ENCODE measurements around the gene CCNQ.

Gene CCNQ

GRCh38 chrX:153637121-153638040 is 38.4 kb upstream of the CCNQ start:
- DNase-seq (ENCODE audit: low spot score): no peak

- DNase-seq (ENCODE audit: low spot score): no peak
These were observed 37.8 kb upstream of the CCNQ start for GRCh38 chrX:153636716-153637115.

- DNase-seq (ENCODE audit: low spot score): no peak
These were observed 37.1 kb upstream of the CCNQ start for GRCh38 chrX:153635788-153636668.

- DNase-seq (ENCODE audit: low spot score): no peak
These were observed 36.4 kb upstream of the CCNQ start for GRCh38 chrX:153635388-153635787.

GRCh38 chrX:153634832-153635231 is 35.9 kb upstream of the CCNQ start:
- no peak for DNase-seq (ENCODE audit: low spot score)

GRCh38 chrX:153634236-153634635 is 35.3 kb upstream of the CCNQ start:
- DNase-seq (ENCODE audit: low spot score): no peak

- DNase-seq (ENCODE audit: low spot score): no peak
These were observed 34.8 kb upstream of the CCNQ start for GRCh38 chrX:153633607-153634180.

GRCh38 chrX:153633048-153633447 is 34.1 kb upstream of the CCNQ start:
- DNase-seq (ENCODE audit: low spot score): no peak

GRCh38 chrX:153632595-153632946 is 33.6 kb upstream of the CCNQ start:
- DNase-seq (ENCODE audit: low spot score): no peak

- DNase-seq (ENCODE audit: low spot score): no peak
These were observed 33.1 kb upstream of the CCNQ start for GRCh38 chrX:153631907-153632594.

GRCh38 chrX:153631346-153631745 is 32.4 kb upstream of the CCNQ start:
- no peak for DNase-seq (ENCODE audit: low spot score)

- DNase-seq (ENCODE audit: low spot score): no peak
These were observed 29.7 kb upstream of the CCNQ start for GRCh38 chrX:153628665-153629064.

- no peak for DNase-seq (ENCODE audit: low spot score)
These were observed 29.2 kb upstream of the CCNQ start for GRCh38 chrX:153628129-153628528.

GRCh38 chrX:153627675-153628111 is 28.8 kb upstream of the CCNQ start:
- DNase-seq (ENCODE audit: low spot score): no peak

- no peak for DNase-seq (ENCODE audit: low spot score)
These were observed 28.1 kb upstream of the CCNQ start for GRCh38 chrX:153626863-153627674.

- DNase-seq (ENCODE audit: low spot score): no peak
These were observed 27.2 kb upstream of the CCNQ start for GRCh38 chrX:153626025-153626633.

- DNase-seq (ENCODE audit: low spot score): no peak
These were observed 26.5 kb upstream of the CCNQ start for GRCh38 chrX:153625271-153626024.

GRCh38 chrX:153624196-153625091 is 25.5 kb upstream of the CCNQ start:
- DNase-seq (ENCODE audit: low spot score): no peak
